CD4-positive, alpha-beta memory T cell (primary cell): Measurements from ENCODE around the gene MPHOSPH9. TPM values are rescaled to one million over a fixed set of nuclear protein-coding genes. Genes with fewer than 3 reads are reported as not detected.

Experiments used
- CTCF ChIA-PET: fragments of 350-600 bp; sonication (Branson Sonifier 250); formaldehyde crosslinking; loops from one replicate; lab custom pipeline; 2021; ENCODE audit warnings: inconsistent platforms; ENCODE audit not compliant: partially characterized antibody; lab: Charles Lee
- POLR2A ChIA-PET: fragments of 350-600 bp; sonication (Branson Sonifier 250); formaldehyde crosslinking; loops from one replicate; lab custom pipeline; 2021; ENCODE audit not compliant: partially characterized antibody; lab: Charles Lee
- DNase-seq, 5 donors: peaks; one replicate each; pipeline versions ENCODE4 v3.0.0 to v3.0.0-alpha.2; 2020 to 2022; ENCODE audit warnings: mixed read lengths in 1 of 5
- H3K27ac ChIP-seq: one replicate; pipeline ENCODE4 v1.7.0; 2013; ENCODE audit warnings: low read depth, low read length
- H3K27me3 ChIP-seq: 2 replicates; pipeline ENCODE4 v1.7.0; 2013; ENCODE audit warnings: mild to moderate bottlenecking, low read length, moderate library complexity; ENCODE audit not compliant: insufficient read depth
- H3K36me3 ChIP-seq: 2 replicates; pipeline ENCODE4 v1.7.0; 2013; ENCODE audit warnings: mild to moderate bottlenecking, low read length, moderate library complexity; ENCODE audit not compliant: insufficient read depth
- H3K4me1 ChIP-seq: 2 replicates; pipeline ENCODE4 v1.7.0; 2013; ENCODE audit warnings: mild to moderate bottlenecking, low read length, moderate library complexity; ENCODE audit not compliant: insufficient read depth
- H3K4me3 ChIP-seq, 2 donors: one replicate each; pipeline ENCODE4 v1.7.0; 2013; ENCODE audit warnings: low read length in 2 of 2, mild to moderate bottlenecking in 1 of 2
- H3K9me3 ChIP-seq, 2 donors: one replicate each; pipeline ENCODE4 v1.7.0; 2013; ENCODE audit warnings: low read length in 2 of 2, control low read depth in 1 of 2; ENCODE audit not compliant: control insufficient read depth in 1 of 2
- H3K27ac Mint-ChIP-seq, 7 donors: one replicate each; pipeline ENCODE4 v1.8.0; 2020 to 2021; ENCODE audit warnings: mixed read lengths in 7 of 7, mild to moderate bottlenecking in 6 of 7, inconsistent platforms in 3 of 7, moderate library complexity in 3 of 7
- H3K27me3 Mint-ChIP-seq, 2 donors: one replicate each; pipeline ENCODE4 v1.8.0; 2020 to 2021; ENCODE audit warnings: mixed read lengths in 2 of 2
- H3K36me3 Mint-ChIP-seq, 2 donors: one replicate each; pipeline ENCODE4 v1.8.0; 2020 to 2021; ENCODE audit warnings: mixed read lengths in 2 of 2, inconsistent platforms in 1 of 2, mild to moderate bottlenecking in 1 of 2
- H3K4me1 Mint-ChIP-seq, 4 donors: one replicate each; pipeline ENCODE4 v1.8.0; 2020 to 2021; ENCODE audit warnings: mixed read lengths in 4 of 4, mild to moderate bottlenecking in 1 of 4
- H3K4me3 Mint-ChIP-seq, 8 donors: one replicate each; pipeline ENCODE4 v1.8.0; 2020 to 2021; ENCODE audit warnings: mixed read lengths in 8 of 8, mild to moderate bottlenecking in 7 of 8, moderate library complexity in 6 of 8, inconsistent platforms in 3 of 8
- H3K9me3 Mint-ChIP-seq, 8 donors: one replicate each; pipeline ENCODE4 v1.8.0; 2020 to 2021; ENCODE audit warnings: mixed read lengths in 8 of 8, mild to moderate bottlenecking in 5 of 8, inconsistent platforms in 3 of 8, moderate library complexity in 1 of 8
- intact Hi-C: fragments of 100-400 bp; cut with micrococcal nuclease; formaldehyde crosslinking; loops from one replicate; pipeline ENCODE4 v1.15.1; 2023
- polyA plus RNA-seq, 2 donors: library from polyadenylated mRNA; unstranded; fragments of 300-500 nt; fragmentation: Illumina TruSeq; gene quantifications; one replicate each; pipeline ENCODE4 v1.2.3, GENCODE V29; 2021
- total RNA-seq, 2 experiments: library from RNA; stranded (reverse); gene quantifications; one replicate each; pipeline ENCODE4 v1.2.3, GENCODE V29; 2021

The MPHOSPH9 gene
- total and polyA plus RNA-seq, 4 experiments from 2014 or later = 14.1 to 62.7 (median 45.1) TPM

DNA sequence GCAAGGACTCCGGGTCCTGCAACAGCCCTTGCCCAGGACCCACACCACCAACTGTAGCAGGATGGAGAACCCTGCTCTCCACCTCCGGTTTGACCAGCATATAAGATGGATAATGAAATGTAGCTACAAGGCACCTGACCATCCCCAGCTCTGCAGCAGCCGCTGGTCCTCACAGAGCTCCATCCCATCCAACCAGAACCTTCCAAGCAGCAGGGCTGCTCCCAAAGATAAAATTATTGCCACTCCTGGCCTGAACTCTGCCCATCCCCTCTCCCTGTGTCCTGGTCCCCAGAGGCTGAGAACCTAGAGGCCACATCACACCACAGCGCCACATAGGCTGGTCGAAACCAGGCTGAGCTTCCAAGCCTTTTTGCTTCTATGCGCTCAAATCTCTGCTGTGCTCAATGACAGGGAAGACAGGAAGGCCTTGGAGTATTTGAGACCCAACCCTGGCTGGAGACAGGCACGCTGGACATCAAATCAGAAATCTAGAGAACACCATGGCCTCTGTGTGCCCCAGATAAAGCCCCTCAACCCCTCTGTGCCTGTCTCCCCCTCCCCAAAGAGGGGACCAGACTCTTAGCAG is 34.5 kb upstream of the MPHOSPH9 start:
- Mint-ChIP-seq H3K27ac (peak overlapping the region in 4 of 7 donors; percentile 24 to 61 (median 49)), H3K4me1 (peaks cover 10 to 32% (median 15%) of the 10 kb centered on the region in 4 donors), H3K27me3 (no peaks in the 10 kb centered on the region), H3K4me3 (peak overlapping the region in 2 of 8 donors; percentile 21 to 57), H3K9me3 (no peaks in the 10 kb centered on the region), H3K36me3 (no peaks in the 10 kb centered on the region)
- no peak overlapping the region for H3K27ac ChIP-seq
- no peaks in the 10 kb centered on the region for H3K27me3 ChIP-seq
- no peaks in the 10 kb centered on the region for H3K9me3 ChIP-seq
- no peaks in the 10 kb centered on the region for H3K36me3 ChIP-seq
- intact Hi-C loops = no loop called here
- CTCF ChIA-PET = interaction anchor here (0.6 kb wide), 1 partner anchor 114 kb away, joined by 3 read pairs; no protein-coding TSS in a partner anchor
- POLR2A ChIA-PET = interaction anchor here (0.8 to 1.0 kb wide), 2 partner anchors 9 to 35 kb away, joined by 3 to 4 read pairs; partner anchors contain the start of gene MPHOSPH9
- no peak for DNase-seq
- H3K4me3 ChIP-seq = no peak overlapping the region
- peaks cover 15% of the 10 kb centered on the region for H3K4me1 ChIP-seq

- Histone ChIP-seq H3K4me1 (peaks cover 11% of the 10 kb centered on the region), H3K27ac (no peak overlapping the region), H3K9me3 (no peaks in the 10 kb centered on the region), H3K4me3 (no peak overlapping the region), H3K36me3 (no peaks in the 10 kb centered on the region), H3K27me3 (no peaks in the 10 kb centered on the region)
- H3K4me1 Mint-ChIP-seq = peaks cover 8 to 27% (median 14%) of the 10 kb centered on the region in 4 donors
- no peak for DNase-seq
- no peaks in the 10 kb centered on the region for H3K36me3 Mint-ChIP-seq
- H3K4me3 Mint-ChIP-seq = no peak overlapping the region
- peak overlapping the region in 2 of 7 donors; percentile 24 to 71 for H3K27ac Mint-ChIP-seq
- no peaks in the 10 kb centered on the region for H3K27me3 Mint-ChIP-seq
- CTCF ChIA-PET = no interaction called here
- intact Hi-C loops = no loop called here
- POLR2A ChIA-PET = interaction anchor here (0.8 kb wide), 1 partner anchor 34 kb away, joined by 3 read pairs; the partner anchor contains the start of gene MPHOSPH9
- no peaks in the 10 kb centered on the region for H3K9me3 Mint-ChIP-seq
Observed at GRCh38 chr12:123266679-123267277, 33.8 kb upstream of the MPHOSPH9 start.

DNA sequence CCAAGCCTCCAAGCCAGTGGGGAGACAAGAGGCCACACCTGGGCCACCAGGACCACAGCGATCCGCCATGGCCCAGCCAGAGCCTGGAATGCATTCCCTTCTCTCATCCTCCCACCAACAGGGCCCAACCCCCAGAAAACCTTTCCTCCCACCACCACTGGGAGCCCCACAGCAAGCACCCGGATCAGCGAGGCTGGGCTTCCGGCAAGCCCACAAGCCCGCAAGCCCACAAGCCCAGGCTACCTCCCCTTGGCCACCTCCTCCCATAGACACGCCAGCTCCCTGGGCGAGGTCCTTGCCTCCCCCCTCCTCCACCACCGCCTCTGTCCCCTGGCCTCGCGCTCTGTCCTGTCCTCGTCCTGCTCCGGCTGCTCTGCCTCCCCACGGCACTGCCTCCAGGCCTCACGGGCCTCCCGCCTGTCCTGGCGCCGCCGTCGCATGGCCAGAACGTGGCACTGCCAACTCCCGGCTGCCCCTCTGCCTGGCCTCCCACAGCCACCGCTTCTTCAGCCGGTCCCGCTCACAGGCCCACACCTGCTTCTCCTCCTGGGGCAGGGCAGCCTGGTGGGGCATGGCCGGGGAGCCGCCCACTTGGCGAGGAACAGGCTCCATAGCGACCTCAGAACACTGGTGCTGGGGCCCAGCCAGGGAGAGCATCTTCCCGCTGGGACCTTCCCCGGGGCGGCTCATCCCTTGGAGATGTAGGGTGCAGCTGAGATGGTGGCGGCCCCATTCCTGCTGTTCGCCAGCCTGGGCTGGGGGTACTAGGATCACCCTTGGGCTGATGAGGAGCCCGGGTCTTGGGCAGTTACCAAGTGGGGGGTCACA is 33.1 kb upstream of the MPHOSPH9 start:
- no peak overlapping the region for H3K27ac ChIP-seq
- intact Hi-C loops = no loop called here
- H3K4me3 Mint-ChIP-seq = no peak overlapping the region
- POLR2A ChIA-PET = interaction anchor here (0.6 kb wide), 1 partner anchor 33 kb away, joined by 3 read pairs; the partner anchor contains the start of genes MPHOSPH9 and MTRFR
- no peaks in the 10 kb centered on the region for H3K27me3 Mint-ChIP-seq
- no peaks in the 10 kb centered on the region for H3K36me3 ChIP-seq
- DNase-seq = no peak
- H3K9me3 ChIP-seq = no peaks in the 10 kb centered on the region
- no peaks in the 10 kb centered on the region for H3K9me3 Mint-ChIP-seq
- H3K4me1 Mint-ChIP-seq = peaks cover 8 to 27% (median 14%) of the 10 kb centered on the region in 4 donors
- peak overlapping the region in 4 of 7 donors; percentile 12 to 52 (median 42) for H3K27ac Mint-ChIP-seq
- peaks cover 11% of the 10 kb centered on the region for H3K4me1 ChIP-seq
- CTCF ChIA-PET = no interaction called here
- no peak overlapping the region for H3K4me3 ChIP-seq
- no peaks in the 10 kb centered on the region for H3K27me3 ChIP-seq
- no peaks in the 10 kb centered on the region for H3K36me3 Mint-ChIP-seq

DNA sequence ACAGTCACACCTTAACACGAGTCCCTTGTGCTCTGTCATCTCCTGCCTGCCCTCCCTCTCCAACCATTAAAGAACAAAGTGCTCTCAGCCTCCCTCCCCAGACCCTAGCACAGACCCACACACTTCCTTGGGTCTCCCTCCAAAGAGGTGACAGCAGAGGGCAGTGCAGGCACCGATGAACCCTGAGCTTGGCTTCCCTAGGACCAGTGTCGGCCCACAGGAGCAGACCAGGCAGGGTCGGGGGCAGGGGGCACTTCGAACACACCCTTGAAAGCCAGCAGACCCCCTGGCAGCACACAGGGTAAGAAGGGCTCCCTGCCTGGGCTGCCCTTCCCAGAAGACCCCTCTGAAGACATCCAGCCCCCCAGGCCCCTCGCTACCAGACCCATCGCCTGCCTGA is 31.7 kb upstream of the MPHOSPH9 start:
- H3K36me3 ChIP-seq = no peaks in the 10 kb centered on the region
- POLR2A ChIA-PET = interaction anchor here (1.5 kb wide), 1 partner anchor 26 kb away, joined by 3 read pairs; no protein-coding TSS in a partner anchor
- H3K4me1 ChIP-seq = peaks cover under 1% of the 10 kb centered on the region
- no peak overlapping the region for H3K4me3 ChIP-seq
- no peaks in the 10 kb centered on the region for H3K9me3 Mint-ChIP-seq
- H3K9me3 ChIP-seq = no peaks in the 10 kb centered on the region
- H3K4me3 Mint-ChIP-seq = no peak overlapping the region
- H3K27me3 Mint-ChIP-seq = no peaks in the 10 kb centered on the region
- CTCF ChIA-PET = interaction anchor here (1.0 kb wide), 1 partner anchor 319 kb away, joined by 4 read pairs; the partner anchor contains the start of gene TMED2
- H3K27ac Mint-ChIP-seq = peak overlapping the region in 2 of 7 donors; percentile 12 to 81
- intact Hi-C loops = no loop called here
- peaks cover 3 to 18% (median 7%) of the 10 kb centered on the region in 4 donors for H3K4me1 Mint-ChIP-seq
- H3K36me3 Mint-ChIP-seq = peaks cover 0 to 5% of the 10 kb centered on the region in 2 donors
- DNase-seq = no peak
- no peaks in the 10 kb centered on the region for H3K27me3 ChIP-seq
- H3K27ac ChIP-seq = no peak overlapping the region

DNA sequence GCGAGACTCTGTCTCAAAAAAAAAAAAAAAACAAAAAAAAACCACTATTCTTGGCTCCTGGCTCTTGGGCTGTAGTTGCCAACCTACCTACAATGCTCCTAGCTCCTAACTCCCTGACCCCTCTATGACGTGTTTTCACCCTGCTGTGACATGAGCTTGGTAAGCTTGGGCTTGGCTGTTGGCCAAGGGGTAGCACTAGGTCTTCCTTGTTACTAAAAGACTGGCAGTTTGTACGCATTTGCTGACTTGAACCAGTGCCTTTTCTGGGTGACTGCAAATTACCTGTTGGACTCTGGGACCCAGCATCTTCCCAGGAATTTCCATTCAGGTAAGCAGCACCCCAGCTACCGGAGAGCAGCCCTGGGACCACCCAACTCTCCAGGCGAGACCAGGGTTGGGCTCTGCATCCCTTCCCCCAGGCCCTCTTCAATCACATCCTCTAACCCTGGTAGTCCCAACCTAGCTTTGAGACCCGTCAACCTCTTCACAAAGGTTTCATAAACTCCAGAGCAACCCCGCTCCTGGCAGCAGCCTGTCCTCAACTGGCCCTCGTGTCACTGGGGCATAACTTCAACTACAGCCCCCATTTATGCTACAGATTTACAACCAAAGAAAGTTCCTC is 30.4 kb upstream of the MPHOSPH9 start:
- no peaks in the 10 kb centered on the region for H3K27me3 ChIP-seq
- Mint-ChIP-seq H3K9me3 (no peaks in the 10 kb centered on the region), H3K4me3 (no peak overlapping the region), H3K4me1 (peaks cover 0 to 11% (median 2%) of the 10 kb centered on the region in 4 donors), H3K27ac (peak overlapping the region in 1 of 7 donors; percentile 41), H3K27me3 (no peaks in the 10 kb centered on the region), H3K36me3 (peaks cover 0 to 5% of the 10 kb centered on the region in 2 donors)
- ChIA-PET CTCF (no interaction called here), POLR2A (interaction anchor here (1.3 kb wide), 1 partner anchor 30 kb away, joined by 4 read pairs; the partner anchor contains the start of genes MPHOSPH9 and MTRFR)
- intact Hi-C loops = no loop called here
- no peaks in the 10 kb centered on the region for H3K4me1 ChIP-seq
- H3K36me3 ChIP-seq = peaks cover 9% of the 10 kb centered on the region
- no peak overlapping the region for H3K27ac ChIP-seq
- H3K9me3 ChIP-seq = no peaks in the 10 kb centered on the region
- H3K4me3 ChIP-seq = no peak overlapping the region
- DNase-seq = no peak

DNA sequence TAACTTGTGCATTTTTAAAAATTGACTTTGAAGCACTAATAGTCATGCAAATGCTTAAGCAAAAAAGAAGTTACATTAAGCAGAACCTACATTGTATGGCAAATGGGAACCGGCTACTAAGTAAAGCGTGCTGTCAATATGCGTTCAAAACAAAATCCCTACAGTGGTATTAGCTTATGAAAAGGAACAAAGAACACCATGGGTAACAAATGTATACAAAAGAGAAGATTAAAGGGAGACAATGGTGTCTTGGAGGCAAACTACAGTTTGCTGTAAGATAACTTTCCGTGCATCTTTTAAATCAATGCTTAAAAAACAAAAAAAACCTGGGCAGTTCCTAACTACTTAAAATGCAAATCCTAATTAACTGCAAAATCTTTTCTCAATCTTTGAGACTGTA is 28.3 kb upstream of the MPHOSPH9 start:
- Histone ChIP-seq H3K4me3 (no peak overlapping the region), H3K4me1 (no peaks in the 10 kb centered on the region), H3K9me3 (no peaks in the 10 kb centered on the region), H3K27me3 (no peaks in the 10 kb centered on the region), H3K36me3 (peaks cover 22% of the 10 kb centered on the region), H3K27ac (no peak overlapping the region)
- no peak for DNase-seq
- peaks cover 4 to 16% of the 10 kb centered on the region in 2 donors for H3K36me3 Mint-ChIP-seq
- intact Hi-C loops = no loop called here
- no peak overlapping the region for H3K4me3 Mint-ChIP-seq
- no peaks in the 10 kb centered on the region for H3K9me3 Mint-ChIP-seq
- peak overlapping the region in 1 of 7 donors; percentile 50 for H3K27ac Mint-ChIP-seq
- H3K4me1 Mint-ChIP-seq = no peaks in the 10 kb centered on the region
- H3K27me3 Mint-ChIP-seq = no peaks in the 10 kb centered on the region
- CTCF ChIA-PET = no interaction called here
- POLR2A ChIA-PET = no interaction called here
